HG02798 (cell line): Measurements from ENCODE around the gene CREM.
"Not testable (repeated sequence)": the region's sequence is repeated elsewhere in the genome, so short reads cannot be mapped to it uniquely, and the experiment has no call there.

ENCODE experiments used
- ATAC-seq: cut with Tn5 transposase; IDR thresholded peaks from one replicate; pipeline ENCODE4 v1.9.1; 2021; ENCODE audit warnings: mild to moderate bottlenecking; ENCODE audit not compliant: unreplicated experiment, poor library complexity

CREM gene

GRCh38 chr10:35216956-35217355, 90.3 kb downstream of the CREM start:
- not testable (repeated sequence) for ATAC-seq

DNA sequence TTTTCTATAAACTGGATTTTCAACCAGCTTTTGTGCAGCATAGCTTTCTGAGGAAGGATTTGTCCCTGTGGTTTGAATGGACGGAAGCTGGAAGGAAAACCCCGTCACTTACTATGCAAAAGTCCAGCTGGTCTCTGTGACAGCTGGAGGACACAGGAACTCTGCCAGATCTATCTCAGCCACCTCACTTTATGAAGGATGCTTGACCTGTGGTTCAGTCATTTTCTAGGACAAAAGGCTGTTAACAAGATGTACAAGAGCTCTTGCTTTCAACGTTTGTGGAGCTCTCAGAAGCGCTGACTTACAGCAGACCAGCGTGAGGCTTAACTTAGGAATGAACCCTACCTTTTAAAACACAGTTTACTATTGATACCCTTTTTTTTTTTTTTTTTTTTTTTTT, 90.8 kb downstream of the CREM start:
- ATAC-seq: no peak

DNA sequence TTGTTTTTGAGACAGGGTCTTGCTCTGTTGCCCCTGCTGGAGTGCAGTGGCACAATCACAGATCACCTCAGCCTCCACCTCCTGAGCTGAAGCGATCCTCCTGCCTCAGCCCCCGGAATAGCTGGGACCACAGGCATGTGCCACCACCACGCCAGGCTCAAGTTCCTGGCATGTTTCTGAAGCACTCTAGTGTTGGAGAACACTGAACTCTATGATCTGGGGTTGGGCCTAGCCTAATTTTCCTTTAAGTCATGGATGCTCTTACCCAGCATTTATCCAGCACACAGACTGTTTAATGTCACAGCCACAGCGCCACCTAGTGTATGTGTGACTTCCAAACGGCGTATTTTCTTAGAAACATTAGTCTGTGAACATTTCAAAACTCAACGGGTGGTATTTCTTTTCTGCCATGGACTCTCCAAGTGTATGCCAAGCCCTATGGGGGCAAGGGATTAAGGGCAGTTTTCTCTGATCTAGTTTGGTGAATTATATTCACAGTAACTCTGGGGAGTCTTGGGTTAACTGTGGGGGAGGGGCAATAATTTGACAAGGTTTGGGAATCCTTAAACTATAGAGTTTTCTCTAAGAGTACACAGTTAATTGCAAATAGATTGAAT, 91.8 kb downstream of the CREM start:
- peak; percentile 73 for ATAC-seq

GRCh38 chr10:35219292-35219691, 92.6 kb downstream of the CREM start:
- ATAC-seq: no peak

DNA sequence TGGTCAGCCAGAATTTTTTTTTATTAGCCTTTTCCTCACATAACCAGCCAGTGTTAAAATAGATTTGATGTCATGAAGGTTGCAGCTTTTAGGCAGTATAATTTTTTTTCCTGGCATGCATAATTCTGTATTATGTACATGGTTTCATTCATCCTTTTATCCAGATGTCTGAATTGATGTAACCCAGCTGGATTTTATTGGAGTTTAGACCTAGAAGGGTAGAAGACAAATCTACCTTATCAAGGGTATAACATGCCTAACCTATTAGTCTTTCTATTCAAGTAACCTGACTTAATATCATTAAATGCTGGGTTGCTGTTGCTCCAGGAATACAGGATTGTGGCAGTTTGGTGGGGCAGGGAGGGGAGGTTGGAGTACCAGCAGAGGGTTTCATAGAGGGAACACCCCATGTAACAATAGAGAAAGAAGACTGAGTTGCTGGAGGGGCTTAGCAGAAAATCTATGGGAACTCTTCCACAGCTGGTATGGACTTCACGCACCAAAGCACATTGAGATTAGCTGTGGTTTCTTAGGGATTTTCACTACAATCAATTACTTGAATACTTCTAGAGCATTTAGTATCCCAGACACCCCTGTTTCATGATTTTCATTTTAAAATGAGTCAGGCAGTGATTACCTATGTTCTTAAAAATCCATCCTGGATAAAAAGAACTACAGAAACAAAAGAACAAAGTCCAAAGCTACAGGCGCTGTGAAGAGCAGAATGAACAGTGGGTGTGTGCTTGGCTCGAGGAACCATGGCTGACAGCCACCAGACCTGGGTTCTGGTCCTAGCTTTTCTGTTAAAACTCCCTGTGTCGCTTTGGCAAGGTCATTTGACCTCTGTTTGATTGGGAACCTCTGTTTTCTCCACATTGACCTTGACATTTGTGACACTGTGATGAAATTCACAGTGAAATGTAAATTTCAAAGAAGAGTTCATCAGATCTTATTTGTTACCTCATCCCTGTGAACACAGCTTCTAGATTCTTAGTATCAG, 93.5 kb downstream of the CREM start:
- ATAC-seq: no peak

DNA sequence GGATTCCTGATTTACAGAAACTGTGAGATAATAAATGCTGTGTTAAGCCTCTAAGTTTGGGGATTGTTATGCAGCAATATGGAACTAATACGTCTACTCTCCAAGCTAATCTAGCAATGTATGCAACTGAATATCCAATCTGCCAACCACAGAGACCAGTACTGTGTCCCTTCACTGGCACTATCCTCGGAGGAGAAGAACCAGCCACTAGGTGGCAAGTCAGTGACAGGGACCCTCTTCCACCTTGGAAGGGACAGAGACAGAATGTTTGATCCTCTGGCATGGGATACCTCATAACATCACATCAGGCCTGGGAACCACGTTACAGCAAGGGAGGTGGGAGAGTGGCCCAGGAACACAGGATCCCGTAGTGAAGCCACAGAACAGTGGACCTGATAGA, 96.4 kb downstream of the CREM start:
- no peak for ATAC-seq

GRCh38 chr10:35224045-35224740, 97.5 kb downstream of the CREM start:
- no peak for ATAC-seq

DNA sequence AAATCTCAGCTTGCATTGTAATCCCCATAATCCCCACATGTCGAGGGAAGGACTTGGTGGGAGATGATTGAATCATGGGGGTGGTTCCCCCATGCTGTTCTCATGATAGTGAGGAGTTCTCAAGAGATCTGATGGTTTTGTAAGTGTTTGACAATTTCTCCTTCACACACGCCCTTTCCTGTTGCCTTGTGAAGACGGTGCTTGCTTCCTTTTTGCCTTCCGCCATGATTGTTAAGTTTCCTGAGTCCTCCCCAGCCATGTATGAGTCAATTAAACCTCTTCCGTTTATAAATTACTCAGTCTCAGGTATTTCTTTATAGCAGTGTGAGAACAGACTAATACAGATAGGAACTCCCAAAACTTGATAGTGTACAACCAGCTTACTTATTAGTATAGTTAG, 98.6 kb downstream of the CREM start:
- ATAC-seq: no peak

GRCh38 chr10:35226507-35226906, 99.9 kb downstream of the CREM start:
- ATAC-seq: no peak

- no peak for ATAC-seq
Observed at GRCh38 chr10:35228058-35228457, 101.4 kb downstream of the CREM start.

DNA sequence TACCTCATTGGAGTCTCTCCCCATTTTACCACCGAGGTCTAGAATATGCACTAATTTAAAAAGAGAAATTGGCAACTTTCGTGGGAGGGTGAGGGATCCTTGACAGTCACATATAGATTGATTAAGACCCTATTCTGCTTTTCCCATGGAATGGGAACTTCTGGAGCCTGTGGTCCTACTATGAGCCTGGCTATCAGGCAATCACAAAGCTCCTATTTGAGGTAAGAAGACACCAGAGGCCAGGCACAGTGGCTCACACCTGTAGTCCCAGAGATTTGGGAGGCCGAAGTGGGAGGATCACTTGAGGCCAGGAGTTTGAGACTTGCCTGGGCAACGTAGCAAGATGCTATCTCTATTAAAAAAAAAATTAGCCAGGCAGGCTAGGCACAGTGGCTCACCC, 105.0 kb downstream of the CREM start:
- no peak for ATAC-seq

GRCh38 chr10:35232527-35232926, 105.9 kb downstream of the CREM start:
- no peak for ATAC-seq

GRCh38 chr10:35234073-35234472, 107.4 kb downstream of the CREM start:
- no peak for ATAC-seq

DNA sequence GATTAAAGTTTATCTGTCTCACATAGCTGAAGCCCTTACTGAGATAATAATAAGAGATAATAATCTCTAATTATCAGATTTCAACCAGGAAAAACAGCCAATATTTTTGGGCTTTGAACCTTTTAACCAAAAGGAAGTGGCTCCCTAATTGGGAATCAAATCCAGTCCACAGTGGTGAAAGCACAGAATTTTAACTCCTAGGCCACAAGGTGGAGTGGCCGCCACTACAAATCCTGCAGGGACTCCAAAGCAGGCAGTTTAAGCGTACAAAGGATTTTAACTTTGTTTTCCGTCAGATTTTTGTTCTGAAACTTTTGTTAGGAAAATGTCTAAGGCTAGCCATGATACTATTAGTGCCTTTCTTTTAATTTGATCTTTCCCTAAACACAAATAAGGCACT, 110.1 kb downstream of the CREM start:
- no peak for ATAC-seq

- no peak for ATAC-seq
Observed at GRCh38 chr10:35237766-35238512, 111.3 kb downstream of the CREM start.

DNA sequence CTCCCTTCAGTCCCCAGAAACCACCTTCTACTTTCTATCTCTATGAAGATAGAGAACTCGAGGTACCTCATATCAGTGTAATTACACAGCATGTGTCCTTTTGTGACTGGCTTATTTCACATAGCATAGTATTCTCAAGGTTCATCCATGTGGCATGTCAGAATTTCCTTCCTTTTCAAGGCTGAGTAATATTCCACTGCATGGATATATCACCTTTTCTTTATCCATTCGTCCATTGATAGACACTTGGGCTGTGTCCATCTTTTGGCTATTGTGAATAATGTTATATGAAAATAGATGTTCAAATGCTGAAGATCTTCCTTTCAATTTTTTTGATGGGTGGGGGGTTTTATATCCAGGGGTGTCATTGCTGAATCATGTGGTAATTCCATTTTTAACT, 117.9 kb downstream of the CREM start:
- no peak for ATAC-seq

DNA sequence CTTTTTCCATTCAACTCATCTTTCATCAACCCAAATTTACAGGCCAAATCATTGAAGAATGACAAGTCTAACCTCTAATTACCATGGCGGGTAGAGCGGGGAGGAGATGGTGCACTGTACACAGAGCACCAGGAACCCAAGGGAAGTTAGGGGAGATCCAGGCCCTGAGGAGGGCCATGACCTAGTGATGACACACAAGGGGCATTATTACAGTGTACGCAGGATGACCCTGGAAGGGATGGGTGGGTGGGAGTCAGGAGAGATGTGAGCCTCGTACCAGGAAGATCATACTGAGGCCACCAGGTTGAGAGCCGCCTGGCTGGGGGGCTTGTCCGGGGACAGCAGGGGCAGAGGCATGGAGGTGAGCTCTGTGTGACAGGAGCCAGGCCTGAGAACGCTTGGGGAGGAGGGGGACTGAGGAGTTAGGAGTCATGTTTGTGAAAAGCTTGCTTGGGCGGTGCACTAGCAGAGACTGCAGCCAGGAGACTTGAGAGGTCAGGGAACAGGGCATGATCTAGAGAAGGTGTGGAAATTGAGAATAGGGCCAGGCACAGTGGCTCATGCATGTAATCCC, 120.2 kb downstream of the CREM start:
- no peak for ATAC-seq

DNA sequence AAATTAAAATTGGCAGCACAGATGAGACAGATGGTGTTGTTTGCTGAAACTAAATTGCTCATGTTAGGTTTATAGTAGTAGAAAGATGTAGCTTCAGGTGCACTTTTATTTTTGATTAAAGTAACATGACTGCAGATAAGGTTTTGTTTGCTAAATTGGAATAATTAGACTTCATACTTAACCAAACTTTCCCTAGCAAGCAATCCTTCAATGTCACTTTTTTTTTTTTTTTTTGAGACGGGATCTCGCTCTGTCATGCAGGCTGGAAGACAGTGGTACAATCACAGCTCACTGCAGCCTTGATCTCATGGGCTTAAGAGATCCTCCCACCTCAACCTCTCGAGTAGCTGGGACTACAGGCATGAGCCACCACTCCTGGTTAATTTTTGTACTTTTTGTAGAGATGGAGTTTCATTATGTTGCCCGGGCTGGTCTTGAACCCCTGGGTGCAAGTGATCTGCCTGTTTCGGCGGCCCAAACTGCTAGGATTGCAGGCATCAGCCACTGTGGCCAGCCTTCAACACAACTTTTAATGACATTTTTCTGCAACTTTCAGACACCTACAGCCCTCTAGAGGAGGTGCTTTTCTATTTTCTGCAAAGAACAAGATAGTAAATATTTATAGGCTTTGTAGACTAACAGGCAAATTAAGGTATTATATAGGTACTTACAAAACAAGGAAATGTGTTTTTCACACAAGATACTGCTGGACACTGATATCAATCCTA, 124.9 kb downstream of the CREM start:
- no peak for ATAC-seq
